Medulla oblongata (tissue), 1 donor: ENCODE results near the gene ALDH3B2.
"Not testable (repeated sequence)": the region's sequence is repeated elsewhere in the genome, so short reads cannot be mapped to it uniquely, and the experiment has no call there.

ENCODE experiments used
- DNase-seq: peaks from one replicate; pipeline ENCODE4 v3.0.0-alpha.2; 2015; ENCODE audit errors: extremely low spot score

ALDH3B2 gene

GRCh38 chr11:67662142-67662834, 12.1 kb downstream of the ALDH3B2 start:
- DNase-seq = no peak

DNA sequence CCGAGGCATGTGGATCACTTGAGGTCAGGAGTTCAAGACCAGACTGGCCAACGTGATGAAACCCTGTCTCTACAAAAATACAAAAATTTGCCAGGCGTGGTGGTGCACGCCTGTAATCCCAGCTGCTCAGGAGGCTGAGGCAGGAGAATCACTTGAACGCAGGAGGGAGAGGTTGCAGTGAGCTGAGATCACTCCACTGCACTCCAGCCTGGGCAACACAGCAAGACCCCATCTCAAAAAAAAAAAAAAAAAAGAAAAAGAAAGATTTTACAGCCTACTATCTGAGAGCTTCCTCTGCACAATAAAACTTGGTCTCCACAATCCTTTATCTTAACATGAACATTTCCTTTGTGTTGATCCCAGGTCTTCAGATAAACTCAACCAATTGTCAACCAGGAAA, 13.7 kb downstream of the ALDH3B2 start:
- DNase-seq = not testable (repeated sequence)

GRCh38 chr11:67659651-67660165, 14.7 kb downstream of the ALDH3B2 start:
- not testable (repeated sequence) for DNase-seq

DNA sequence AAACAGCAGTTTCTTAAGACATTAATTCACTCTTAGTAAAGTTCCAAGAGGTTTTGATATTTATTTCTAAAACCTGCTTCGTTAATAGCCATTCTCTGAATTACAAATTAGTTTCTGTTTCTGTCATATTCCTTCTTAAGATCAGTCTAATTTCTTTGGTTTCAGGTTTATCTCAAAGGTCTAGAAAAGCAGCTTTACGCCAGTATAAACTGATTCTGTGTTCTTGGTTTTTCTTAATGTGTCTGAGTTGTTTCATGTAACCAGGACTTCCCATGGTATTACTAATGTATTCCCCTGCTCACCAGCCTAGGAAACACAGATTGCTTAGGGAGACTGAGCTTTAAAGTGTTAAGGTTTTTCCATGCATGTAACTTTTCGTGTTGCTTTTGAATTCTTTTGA, 17.1 kb downstream of the ALDH3B2 start:
- no peak for DNase-seq

DNA sequence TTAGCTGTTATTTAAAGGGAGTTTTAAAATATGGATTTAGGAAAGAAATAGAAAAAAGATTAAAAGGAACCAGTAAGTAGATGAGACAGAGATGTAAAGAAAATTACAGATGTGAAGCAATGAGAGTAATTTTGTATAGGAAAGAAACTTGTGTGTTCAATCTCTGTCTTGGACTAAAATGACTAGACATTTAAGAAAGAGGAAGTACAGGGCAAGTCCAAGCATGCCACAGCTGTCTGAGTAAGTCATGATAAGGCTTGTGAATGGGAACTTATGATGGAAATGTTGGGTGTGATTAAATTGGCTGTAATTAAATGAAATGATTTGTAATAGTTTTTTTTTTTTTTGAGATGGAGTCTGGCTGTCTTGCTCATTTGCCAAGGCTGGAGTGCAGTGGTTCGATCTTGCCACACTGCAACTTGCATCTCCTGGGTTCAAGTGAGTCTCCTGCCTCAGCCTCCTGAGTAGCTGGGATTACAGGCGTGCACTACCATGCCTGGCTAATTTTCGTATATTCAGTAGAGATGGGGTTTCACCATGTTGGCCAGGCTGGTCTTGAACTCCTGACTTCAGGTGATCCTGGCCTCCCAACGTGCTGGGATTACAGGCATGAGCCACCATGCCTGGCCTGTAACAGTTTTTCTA, 18.0 kb downstream of the ALDH3B2 start:
- DNase-seq = no peak

DNA sequence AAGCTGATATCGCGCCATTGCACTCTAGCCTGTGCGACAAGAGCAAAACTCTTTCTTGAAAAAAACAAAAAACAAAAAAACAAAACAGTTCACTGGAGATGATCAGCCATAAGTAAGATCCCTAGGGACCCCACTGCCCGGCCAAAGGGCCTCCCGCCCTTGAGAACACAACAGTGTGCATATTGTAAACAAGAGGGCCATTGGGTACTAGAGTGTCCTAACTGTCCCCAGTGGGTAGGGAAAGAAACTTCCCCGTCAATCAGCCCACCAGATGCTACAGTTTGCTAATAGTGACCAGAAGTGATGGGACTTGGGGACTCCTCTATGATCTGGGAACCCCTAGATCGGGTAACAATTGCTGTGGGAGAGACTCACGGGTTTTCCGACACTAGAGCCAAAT, 20.2 kb downstream of the ALDH3B2 start:
- no peak for DNase-seq

DNA sequence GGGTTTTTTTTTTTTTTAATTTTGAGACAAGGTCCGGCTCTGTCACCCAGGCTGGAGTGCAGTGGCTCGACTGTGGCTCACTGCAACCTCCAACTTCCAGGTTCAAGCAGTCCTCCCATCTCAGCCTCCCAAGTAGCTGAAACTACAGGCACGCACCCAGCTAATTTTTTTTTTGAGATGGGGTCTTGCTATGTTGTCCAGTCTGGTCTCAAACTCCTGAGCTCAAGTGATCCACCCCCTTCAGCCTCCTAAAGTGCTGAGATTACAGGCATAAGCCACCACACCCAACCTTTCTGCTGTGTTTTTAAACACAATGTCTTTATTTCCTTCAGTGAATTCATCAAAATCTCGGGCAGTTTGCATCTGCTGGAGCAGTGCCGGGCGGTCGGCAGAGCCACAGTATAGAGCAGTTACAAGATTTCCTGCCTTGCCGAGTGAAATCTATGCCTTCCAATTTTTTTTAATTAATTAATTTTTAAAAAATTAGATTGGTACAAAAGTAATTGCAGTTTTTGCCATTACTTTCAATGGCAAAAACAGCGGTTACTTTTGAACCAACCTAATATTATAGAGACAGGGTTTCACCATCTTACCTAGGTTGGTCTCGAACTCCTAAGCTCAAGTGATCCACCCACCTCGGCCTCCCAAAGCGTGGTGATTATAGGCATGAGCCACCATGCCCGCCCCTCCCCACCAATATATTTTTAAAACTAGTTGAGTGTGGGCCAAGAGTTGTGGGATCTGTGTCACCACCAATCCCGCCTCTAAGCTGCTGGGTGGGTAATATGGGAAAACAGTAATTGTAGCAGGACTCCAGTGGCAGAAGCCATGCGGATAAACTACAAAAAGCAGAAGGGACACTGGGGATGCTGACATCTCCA, 21.2 kb downstream of the ALDH3B2 start:
- DNase-seq = no peak

GRCh38 chr11:67651976-67652781, 22.2 kb downstream of the ALDH3B2 start:
- no peak for DNase-seq

GRCh38 chr11:67649634-67650510, 24.6 kb downstream of the ALDH3B2 start:
- no peak for DNase-seq

- peak; percentile 69 for DNase-seq
Measured at GRCh38 chr11:67648796-67649613, 25.4 kb downstream of the ALDH3B2 start.

DNA sequence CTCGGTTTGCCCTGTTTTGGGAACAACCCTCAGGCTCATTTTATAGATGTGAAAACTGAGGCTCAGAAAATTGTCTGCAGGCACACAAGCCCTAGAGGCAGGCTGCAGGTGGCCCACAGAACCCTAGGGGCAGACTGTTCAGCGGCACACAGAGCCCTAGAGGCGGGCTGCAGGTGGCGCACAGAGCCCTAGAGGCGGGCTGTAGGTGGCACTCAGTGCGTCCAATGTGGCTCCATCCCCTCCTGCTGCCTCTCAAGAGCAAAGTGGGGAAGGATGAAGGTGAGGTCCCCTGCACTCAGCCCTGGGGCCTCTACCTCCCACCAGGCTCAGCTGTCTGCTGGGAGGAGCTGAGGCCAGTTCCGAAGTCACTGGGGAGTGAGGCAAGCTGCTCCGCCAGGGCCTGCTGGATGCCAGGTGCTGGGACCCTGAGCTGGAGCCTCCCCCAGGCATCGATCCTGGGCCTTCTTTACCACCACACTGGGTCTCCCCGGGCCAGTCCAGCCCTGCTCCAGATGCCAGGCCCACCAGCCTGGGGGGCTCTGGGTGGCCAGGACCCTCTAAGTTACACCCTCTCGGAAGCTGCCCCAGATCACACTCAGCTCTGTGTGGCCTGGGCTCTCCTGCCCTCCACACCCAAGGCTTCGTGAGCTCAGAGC, 26.2 kb downstream of the ALDH3B2 start:
- no peak for DNase-seq

GRCh38 chr11:67647471-67647870, 27.0 kb downstream of the ALDH3B2 start:
- no peak for DNase-seq

GRCh38 chr11:67646535-67647336, 27.7 kb downstream of the ALDH3B2 start:
- DNase-seq = no peak

GRCh38 chr11:67645521-67646461, 28.6 kb downstream of the ALDH3B2 start:
- DNase-seq = no peak

- no peak for DNase-seq
Measured at GRCh38 chr11:67644472-67645418, 29.7 kb downstream of the ALDH3B2 start.

DNA sequence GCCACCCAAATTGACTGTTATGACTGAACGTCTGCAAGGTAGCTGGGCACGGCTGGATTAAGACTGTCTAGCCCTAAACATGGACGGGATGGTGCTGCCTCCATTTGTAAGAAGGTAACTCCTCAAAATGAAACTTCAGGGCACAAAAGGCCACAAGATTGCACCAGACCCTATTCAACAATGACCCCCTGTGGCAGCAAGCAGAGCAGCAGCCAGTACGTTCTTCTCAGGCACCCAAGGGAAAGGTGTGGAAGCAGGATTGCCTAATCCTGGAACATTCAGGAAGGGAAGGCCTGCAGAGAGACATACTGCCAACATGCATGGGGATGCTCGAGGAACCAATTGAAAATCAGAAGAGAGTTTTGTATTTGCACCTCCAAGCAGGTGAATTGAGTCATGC, 30.4 kb downstream of the ALDH3B2 start:
- DNase-seq = no peak
